HG02588 (cell line): ENCODE measurements around the gene DPT.

Experiments used
- ATAC-seq: cut with Tn5 transposase; IDR thresholded peaks from one replicate; pipeline ENCODE4 v1.9.1; 2021; ENCODE audit warnings: mild to moderate bottlenecking, moderate library complexity; ENCODE audit not compliant: unreplicated experiment

DPT gene

GRCh38 chr1:168706391-168706992 is 22.5 kb downstream of the DPT start:
- ATAC-seq: no peak

GRCh38 chr1:168700575-168701268 is 28.3 kb downstream of the DPT start:
- no peak for ATAC-seq

GRCh38 chr1:168698453-168698852 is 30.6 kb downstream of the DPT start:
- ATAC-seq: no peak

DNA sequence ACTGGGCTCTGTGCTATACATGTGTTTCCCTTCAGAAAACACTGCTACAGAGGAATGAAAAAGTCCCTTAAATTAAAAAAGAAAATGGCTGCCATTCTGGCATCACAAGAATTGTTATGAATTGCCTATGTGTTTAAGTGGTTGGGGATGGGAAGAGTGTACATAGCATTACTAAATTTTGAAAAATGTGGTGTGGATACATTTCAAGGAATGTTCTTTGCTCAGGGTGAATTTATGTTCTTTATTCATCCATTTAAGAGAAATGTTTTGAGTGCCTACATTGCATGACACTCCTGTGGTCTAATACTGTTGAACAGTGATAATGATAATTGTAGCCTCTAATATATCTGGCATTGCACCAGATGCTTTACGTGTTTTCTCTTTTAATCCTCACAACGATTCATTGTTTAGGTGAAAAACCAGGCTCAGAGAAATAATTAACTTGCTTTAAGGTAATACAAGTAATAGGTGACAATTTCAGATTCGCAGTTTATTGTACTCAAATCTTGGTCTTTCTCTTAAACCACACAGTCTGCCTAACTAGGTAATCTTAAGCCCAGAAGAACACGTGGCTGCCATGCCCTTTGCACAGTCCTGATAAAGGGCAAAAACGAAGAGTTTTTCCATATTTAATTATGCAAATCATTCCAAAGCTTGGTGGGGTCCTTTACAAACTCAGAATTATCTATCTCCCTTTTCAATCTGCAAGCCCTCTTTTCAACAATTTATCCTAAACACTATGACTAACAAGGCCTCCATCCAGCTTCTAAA is 31.5 kb downstream of the DPT start:
- no peak for ATAC-seq

DNA sequence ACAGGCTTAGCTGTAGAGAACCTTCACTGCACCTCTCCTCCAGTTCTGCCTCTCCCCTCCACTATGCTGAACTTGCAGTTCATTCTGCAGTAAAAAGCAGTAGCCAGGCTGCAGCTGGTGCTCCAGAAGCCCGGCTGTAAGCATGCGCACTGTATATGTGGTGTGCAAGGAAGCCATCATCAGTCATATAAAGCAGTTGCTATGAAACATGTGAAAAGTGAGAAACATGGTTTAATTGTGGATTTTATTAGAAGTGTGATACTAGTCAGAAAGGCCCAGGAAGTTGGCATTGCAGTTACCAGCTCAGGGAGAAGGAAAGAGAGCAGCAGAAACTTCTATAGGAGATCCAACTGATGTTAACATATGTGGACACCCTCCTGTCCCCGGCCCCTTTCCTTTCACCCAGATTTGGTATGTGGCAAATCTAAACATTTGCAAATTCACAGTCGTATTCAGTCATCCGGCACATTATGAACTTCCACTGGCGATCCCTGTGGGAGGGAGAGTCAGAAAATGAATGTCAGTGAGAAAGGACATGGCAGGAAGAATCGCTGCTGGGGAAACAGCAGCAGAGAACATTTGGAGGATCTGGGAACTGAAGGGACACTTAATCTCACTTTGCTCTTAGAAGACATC is 32.8 kb downstream of the DPT start:
- no peak for ATAC-seq

DNA sequence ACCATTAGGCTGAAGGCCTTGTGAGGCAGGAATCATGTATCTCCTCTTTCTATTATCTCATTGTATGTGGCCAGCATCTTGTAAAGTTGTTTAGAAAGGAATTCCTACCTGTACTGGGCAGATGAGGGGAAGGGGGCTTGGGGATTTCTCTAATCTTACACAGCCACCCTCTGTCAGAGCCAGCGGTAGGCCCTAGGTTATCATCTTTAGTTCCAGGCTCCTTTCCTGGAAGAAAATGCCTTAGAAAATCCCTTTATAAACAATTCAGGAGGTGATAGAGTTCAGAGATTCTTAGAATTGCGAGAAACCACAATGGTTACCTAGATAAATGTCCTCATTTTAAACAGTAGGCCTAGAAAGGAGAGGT is 35.2 kb downstream of the DPT start:
- no peak for ATAC-seq

DNA sequence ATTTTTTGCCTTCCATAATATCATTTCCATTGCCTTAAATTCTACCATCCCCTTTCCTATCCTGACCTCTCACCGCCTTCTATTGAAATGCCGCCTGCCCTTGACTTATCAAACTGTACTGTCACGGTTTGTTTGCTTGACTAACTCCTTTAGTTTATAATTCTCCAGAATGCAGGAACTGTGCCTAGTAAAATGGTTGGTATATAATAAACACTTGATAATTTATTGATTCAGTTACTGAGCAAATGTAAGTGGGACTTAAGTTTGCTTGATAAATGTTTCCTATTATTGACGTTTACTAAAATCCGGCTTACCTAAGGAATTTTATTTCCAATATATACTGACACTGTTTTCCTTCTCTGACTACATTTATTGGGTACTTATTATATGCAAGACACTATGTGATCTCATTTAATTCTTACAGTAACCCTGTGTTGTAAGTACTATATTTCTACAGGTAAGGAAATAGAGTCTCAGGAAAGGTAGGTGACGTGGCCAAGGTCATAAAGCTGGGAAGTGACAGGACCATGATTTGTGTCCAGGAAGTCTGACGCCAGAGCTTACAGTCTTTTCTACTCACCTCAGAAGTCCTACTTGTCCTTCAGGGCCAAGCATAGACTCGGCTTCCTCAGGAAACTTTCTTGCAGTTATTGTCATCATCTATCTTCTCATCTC is 35.7 kb downstream of the DPT start:
- no peak for ATAC-seq

- no peak for ATAC-seq
Measured at GRCh38 chr1:168692472-168692871, 36.5 kb downstream of the DPT start.

GRCh38 chr1:168691541-168691940 is 37.5 kb downstream of the DPT start:
- no peak for ATAC-seq

DNA sequence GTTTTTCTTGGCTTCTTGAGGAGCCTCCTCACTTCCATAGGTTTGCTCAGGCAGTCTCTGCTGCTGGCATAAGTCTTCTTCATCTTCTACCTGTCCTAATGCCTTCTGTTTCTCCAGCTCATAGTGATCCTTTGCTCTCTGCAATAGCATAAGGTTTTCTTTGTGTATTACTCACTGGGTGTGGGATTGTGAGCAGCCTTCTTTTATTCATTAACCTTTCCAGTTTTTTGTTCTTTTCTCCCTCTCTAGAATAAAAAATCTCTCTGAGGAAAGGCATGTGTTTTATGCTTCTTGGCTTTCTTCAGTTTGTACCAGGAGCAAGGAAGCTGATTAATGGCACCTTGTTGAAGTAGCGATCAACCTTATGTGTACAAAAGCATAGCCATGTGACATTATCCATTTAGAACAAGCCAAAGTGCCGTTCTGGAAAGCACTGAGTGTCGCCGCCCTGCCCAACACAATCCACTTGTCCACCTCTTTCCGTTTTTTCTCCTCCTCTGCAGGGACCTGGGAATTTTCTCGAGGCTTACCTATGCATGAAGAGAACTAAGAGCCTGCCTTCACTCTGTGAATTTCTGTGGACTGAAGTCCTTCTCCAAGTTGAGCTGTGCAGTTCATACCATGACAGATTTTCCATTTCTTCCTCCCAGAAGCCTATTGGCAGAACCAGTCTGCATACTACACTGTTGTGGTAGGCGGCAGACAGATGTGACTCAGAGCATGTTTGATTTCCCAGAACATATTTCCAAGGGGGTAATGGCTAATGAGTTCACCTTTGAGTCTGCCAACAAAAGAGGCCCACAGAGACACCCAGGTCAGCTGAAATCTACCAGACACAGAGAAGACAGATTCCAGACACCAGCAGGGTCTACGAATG is 39.0 kb downstream of the DPT start:
- ATAC-seq: no peak

DNA sequence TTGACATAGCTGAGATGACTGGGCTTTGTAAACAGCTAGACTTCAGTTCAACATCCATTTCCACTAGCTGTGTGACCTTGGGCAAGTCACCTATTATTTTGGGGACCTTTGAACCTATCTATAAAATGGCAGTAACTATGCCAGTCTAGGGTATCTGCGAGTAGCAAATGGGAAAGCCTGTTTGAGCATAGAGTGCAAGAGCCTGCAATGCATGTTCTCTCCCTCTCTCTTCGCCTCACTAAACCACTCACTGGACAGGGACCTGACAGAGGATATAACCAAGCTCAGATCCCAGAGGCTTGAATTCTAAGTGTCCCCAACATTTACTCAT is 39.7 kb downstream of the DPT start:
- ATAC-seq: no peak

DNA sequence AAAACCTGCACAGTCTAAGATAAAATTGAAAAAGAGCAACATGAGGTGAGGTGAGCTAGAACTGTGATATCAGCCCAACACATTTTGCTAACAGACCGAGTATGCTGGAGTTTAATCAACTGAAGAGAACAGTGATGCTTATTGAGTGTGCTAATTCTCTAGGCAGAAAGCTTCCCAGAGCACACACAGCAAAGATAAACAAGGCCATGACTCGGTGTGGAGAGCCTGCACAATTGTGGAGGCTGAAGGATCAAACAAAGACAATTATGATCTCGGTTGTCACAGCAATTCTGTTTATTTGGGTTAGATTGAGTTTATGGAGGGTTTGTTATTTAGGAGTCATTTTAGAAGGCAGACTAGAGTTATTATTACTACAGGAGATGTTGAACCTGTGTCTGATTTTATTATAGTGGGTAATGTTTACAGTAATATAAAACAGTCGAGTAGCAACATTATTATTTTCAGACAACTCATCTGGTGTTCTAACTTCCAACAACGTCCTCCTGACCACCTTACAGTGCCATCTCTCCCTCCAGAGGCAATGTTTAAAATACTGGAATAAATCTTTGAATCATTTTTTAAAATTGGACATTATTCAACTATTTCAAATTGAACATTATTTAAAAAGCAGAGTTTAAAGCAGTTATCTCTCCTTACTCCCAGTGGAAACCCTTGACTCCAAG is 40.2 kb downstream of the DPT start:
- no peak for ATAC-seq

- ATAC-seq: no peak
Measured at GRCh38 chr1:168687816-168688215, 41.2 kb downstream of the DPT start.

- ATAC-seq: no peak
Measured at GRCh38 chr1:168686666-168687065, 42.3 kb downstream of the DPT start.

DNA sequence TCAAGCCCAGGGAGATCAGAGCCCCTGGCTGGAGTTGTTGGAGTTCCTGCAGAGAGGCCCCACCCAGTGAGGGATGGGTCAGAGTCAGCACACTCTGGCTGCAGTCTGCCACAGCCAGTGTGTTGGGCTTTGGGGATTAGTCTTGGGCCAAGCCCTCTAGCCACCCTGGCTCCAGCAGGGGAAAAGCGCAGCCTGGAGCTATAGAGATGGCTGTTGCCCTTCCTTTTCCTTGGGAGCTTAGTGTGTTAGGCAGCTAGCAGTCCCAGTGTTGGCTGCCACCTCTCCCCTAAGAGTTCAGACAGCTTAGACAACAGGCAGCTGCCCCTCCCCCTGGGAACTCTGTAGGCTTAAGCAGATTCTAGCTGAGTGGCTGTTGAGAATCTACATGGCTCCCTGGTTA is 45.1 kb downstream of the DPT start:
- ATAC-seq: no peak

DNA sequence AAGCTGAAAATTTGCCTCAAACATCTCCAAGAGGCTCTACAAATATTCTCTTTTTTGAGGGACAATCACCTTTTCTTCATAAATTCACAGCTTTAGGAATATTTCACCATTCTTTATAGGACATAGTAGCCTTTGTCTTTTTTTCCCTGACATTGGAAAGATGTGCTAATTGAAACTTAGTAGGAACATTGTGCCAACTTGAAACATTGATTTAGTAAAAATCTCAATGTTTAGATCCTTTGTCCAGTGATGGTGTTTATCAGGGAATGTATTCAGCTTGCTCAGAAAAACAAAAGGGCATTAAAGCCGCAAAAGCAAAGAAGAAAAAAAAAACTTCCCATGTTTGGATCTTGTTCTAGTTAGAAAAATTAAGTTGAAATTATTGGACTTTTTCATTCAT is 52.1 kb downstream of the DPT start:
- no peak for ATAC-seq

- no peak for ATAC-seq
Measured at GRCh38 chr1:168676029-168676812, 52.8 kb downstream of the DPT start.

DNA sequence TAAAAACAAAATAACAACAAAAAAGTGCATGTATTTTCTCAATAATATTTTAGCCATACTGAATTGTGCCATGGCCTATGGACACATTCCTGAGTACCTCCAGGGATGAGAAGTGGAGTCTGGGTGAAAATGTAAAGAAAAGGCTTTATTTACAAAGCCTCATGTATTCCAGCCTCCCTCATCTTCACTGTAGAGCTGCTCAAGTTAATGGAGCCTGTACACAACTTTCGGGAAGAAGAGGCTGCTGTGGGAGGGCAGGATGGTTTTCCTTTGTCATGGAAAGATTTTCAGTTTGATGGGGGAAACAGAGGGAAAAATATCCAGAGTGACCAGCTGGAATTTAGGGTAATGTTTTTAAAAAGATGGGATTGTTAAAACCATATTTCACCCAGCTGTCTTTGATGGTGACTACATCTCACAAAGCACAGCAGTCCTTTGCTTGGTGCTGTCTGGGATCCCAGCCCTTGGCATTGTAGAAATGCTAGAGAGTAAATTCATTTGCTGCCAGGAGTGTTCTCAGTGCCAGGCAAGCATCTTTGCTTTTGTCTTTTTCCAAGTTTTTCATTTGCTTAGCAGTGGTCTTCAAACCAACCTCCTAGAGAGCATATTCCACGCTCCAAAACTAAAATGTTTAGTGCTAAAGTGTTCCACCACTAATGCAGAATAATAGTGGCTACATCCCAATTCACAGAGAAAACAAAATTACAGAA is 54.9 kb downstream of the DPT start:
- no peak for ATAC-seq
